ENCODE data around the gene UIMC1.
A peak's percentile ranks its signal among the peaks of the same experiment; 100 is the strongest.

- TF ChIP-seq CTCF (IDR thresholded peaks at IDR 0.05) (peak in 2 of 3 experiments; percentile 14 to 23), POLR2AphosphoS5 (IDR thresholded peaks at IDR 0.05; ENCODE audit: insufficient read depth in 1 of 2, low read depth in 1 of 2) (no peak), POLR2A (IDR thresholded peaks at IDR 0.05) (no peak)
Measured at GRCh38 chr5:177005619-177006264, 837 bp downstream of the UIMC1 start.

Data from vagina (tissue), 2 donors.